IPS DF 4.7 (cell line): Measurements from ENCODE around the gene ARHGAP24.
"Not testable (repeated sequence)": the region's sequence is repeated elsewhere in the genome, so short reads cannot be mapped to it uniquely, and the experiment has no call there.

Experiments
- DNase-seq: peaks from one replicate; pipeline ENCODE4 v3.0.0-alpha.2; 2013; ENCODE audit warnings: low spot score; ENCODE audit errors: extremely low read depth

ARHGAP24 gene

DNA sequence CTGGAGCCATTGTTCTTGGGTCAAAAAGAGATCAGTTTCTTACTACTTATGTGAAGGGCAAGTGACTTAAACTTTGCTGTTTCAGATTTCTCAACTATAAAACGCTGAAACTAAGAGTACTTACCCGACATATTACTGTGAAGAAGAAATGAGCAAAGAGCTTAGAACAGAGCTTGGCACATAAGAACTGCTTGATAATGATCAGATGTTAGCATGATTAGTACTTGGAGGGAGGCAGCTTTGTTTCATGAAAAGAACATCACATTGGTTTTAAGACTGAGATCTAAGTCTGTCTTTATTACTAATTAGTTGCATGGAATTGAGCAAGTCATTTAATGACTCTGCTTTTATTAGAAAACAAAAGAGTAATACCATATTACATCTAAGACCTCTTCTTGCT, 169.1 kb downstream of the ARHGAP24 start:
- no peak for DNase-seq

DNA sequence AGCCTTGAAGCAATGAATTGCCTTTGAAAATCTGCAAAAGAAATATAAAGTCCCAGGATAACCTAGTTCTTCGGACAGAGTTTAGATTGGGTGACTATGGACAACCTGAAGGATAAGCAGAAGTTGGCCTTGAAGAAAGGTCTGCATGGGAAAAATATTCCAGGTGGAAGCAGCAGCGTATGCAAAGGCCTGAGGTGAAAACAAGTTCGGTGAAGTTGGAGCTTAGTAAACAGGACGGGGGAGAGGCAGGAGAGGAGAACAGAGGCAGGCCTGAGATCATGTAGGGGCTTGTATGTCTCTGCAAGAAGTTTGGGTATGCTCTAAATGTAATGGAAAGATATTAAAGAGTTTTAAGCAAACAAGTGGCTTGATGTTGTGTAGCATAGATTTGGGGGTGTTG, 176.0 kb downstream of the ARHGAP24 start:
- no peak for DNase-seq

DNA sequence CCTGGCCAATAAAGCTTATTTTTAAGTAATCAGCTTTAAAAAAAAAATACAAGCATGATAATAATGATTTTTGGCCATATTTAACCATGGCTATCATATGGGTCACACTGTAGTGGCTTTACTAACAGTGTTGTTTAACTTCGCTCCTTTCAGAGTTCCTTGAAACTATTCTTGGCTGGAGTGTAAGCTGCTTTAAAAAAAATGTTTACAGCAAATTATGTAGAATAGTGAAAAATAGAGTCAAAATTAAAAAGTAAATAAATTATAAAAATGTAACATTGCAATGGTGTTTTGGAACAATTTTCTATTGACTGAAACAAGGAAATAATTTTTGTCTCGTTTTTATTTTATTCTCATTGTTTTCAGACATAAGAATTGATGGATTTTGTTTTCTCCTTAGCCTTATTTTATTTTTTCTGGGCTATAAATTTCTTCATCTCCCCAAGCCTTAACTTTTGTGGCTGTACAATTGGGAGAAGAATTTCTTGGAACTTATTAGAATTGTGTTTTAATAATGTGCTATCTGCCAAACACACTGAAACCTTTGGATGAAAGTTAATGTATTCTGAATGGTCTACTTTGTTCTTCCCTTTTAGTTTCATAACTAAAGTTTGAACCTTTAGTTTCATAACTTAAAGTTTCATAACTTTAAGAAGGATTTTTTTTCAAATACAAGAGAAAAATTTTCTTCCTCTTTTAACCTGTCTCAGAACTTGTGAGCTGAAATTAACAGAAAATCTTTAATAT, 182.0 kb downstream of the ARHGAP24 start:
- DNase-seq = no peak

DNA sequence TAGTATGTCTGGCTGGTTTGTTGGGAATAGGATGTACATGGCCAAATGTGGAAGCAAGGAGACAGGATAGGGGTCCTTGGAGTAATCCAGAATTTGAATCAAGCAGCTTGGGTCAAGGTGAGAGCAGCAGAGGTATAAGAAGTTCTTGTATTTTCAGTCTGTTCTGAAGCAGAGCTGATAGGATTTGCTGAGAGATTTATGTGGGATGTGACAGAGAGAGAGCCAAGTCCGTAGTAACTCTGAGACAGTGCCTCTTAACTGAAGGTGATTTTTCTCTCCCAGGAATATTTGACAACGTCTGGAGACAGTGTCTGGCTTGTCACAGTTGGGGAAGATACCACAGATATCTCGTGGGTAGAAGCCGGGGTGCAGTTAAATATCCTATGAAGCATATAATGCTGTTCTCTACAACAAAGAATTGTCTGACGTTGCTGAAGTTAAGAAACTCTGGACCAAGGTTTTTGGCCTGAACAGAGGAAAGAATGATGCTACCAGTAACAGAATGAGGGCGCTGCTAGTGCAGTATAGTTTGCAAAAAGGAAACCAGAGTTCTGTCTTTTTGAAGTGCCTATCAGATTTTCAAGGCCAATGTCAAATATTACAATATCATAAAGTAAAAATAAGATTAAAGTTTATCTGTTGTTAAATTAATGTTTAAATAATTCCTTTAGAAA, 184.0 kb downstream of the ARHGAP24 start:
- no peak for DNase-seq

DNA sequence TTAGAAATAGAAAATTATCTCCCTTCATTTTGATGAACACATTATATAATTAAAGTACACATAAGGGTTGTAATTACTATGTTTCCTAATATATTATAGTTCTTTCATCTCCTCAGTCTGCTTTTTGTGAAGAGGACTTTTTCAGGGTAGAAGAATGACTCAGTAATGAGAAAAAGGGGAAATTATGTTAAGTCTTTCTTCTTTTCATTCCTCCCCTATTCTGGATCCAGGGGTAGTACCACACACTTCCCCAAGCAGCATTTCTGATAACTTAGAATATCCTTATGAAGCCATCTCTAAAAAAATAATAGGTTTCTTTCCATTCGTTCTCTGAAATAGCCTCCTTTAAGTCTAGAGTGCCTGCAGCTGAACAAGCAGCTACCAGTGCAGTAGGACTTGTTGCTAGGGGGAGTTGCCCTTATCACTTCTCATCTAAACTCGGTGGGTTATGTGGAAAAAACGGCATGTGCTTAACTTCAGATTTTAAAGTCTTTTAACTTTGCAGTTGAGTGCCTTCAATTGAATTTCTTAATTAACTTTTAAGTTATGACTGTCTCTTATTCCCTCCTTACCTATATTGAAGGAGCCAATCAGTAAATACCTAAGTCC, 184.8 kb downstream of the ARHGAP24 start:
- DNase-seq = no peak

DNA sequence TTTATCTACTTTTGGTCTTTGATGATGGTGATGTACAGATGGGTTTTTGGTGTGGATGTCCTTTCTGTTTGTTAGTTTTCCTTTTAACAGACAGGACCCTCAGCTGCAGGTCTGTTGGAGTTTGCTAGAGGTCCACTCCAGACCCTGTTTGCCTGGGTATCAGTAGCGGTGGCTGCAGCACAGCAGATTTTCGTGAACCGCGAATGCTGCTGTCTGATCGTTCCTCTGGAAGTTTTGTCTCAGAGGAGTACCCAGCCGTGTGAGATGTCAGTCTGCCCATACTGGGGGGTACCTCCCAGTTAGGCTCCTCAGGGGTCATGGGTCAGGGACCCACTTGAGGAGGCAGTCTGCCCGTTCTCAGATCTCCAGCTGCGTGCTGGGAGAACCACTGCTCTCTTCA, 191.7 kb downstream of the ARHGAP24 start:
- DNase-seq = not testable (repeated sequence)

DNA sequence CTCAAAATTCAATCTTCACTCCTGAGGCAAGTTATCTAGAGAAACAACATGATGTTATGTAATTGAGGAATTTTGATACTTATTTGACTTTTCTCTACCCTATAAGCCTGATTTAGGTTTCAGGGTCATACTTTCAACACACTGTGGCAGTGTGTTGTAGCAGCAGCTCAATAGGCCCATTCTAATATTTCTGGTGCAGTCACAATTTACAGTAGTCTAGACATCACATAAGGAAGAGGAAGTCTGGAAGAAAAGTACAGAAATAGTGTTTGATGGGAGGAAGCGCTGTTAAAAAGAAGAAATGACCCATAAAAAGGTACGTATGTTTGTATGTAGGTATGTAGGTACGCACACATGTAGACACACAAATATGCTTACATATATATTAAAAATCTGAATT, 194.3 kb downstream of the ARHGAP24 start:
- no peak for DNase-seq

DNA sequence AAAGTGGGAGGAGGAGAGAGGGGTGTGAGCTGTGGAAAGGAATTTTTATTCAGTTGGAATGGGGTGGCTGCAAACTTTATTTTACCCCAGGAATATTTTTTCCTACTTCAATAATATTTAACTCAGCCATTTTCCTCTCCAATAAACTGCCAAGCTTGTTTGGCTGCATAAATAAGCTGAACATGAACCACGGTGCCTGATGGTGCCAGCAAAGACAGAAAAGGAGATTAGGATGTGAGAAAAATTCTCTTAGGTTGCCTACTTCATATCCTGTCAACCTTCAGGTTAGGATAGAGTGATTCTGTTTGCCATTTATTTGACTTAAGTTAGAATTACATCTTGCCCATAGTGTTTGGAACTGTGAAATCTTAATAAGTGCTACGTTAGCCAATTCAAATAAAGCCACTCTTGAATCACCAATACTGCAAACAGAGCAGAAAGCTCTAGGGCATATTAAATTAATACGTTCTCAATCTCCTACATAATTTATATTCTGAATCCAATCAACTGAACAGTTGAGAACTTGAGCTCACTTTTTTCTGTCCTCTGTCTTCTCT, 195.1 kb downstream of the ARHGAP24 start:
- DNase-seq = no peak

DNA sequence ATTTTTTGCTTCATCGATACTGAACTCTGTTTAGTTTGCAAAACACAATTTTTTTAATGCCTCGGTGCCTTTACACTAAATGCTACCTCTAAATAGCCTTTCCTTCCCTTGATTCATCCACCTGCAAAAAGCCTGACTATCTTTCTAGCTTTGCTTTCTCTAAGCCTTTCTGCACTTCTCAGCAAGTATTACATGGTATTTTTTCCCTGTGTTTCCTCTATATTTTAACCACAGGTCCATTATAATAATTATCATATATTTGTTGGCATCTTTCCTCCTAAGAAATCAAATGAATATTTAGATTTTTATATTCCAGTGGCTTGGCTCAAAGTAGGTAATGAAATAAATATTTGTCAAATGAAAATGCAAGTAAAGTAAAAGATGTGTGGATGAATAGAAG, 196.2 kb downstream of the ARHGAP24 start:
- DNase-seq = no peak

DNA sequence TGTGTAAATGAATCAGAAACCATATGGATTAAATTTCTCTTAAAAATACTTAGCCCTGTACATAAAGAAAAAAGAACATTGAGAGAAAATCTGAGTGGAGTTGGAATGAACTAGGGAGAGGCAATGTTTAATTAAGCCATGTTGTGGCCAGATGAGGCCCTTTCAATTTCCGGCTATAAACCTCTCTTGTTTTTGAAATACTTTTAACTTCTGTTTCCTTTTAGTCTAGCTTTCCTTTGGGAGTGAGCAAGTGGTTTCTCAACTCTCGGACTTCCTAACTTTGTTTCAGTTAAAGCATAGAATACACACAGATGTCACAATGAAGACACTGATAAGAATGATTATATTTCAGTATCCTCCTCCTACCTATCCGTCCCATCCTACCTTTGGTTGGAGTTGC, 197.2 kb downstream of the ARHGAP24 start:
- DNase-seq = no peak

DNA sequence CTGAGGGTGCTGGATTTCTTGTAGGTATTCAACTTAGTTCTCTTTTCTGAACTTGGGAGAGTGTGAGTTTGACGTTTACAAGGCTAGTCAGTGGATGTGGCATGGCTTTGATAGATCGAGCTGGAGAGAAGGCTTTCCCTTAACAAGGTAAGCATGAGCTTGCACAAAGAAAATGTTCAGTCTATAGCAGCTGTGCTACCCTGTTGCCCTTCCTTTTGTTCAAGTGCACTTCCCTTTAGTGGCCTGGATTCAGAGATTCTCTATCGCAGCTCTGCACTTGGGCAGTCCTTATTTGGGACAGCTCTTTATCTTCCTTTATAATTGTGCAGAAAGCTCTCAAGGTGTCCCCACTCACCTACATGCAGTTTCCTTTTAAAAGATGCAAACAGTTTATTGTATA, 198.0 kb downstream of the ARHGAP24 start:
- no peak for DNase-seq

DNA sequence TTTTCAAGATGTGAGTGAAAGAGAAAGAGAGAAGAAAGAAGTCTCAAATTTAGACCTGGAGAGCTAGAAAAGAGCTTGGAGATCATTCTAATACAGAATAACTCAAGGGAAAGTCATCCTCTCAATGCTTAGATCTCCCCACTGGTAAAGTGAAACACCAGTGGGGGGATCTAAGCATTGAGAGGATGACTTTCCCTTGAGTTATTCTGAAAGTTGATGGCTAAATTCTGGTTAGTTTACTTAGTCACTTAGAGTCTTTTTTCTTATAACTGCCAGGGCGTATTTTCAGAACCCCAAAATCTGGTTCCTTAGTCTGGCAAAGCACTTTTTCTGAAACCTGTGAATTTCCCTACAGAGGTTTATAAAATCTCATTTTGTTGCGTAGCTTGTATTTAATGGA, 198.6 kb downstream of the ARHGAP24 start:
- DNase-seq = no peak

DNA sequence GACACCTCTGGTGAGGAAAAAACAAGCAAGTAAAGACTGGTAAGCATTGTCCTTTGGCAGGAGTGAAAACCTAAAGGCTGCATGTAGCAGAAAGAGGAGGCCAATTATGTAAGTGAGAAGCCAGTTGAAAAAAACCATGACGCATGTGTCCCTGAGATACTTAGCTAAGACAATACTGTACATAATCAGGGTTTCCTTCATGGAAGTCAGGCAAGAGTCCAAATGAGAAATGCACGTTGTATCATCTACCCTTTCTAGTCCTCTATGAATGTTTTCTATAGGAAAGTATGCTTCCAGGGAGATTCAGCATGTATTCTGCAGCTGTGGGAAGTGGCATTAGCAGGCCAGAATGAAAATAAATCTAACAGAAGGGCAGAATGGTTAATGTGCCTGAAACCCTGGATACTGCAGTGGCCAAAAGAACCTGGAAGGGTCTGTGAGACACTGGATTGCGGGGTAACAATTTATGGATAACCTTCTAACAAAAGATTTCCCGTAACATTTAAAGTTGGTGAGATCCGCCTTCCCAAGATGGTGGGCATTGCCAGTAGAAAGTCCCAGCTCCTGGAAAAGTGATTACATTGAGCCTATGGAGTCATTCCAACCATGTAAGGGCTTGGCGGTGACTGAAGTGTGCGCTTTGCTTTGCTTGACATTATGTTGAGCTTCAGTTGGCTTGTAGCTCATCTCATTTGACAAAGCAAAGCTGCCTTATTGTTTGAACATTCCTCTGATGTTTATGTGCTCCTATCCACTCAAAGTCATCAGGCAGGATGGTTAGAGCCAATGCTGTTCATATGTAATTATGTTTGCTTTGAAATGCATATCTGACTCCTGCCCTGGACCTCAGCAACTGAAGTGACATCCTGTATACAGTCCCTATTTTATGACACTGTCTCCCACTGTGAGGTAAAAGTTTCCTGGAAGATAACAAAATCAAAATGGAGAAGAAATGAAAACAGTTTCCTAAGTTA, 200.4 kb downstream of the ARHGAP24 start:
- no peak for DNase-seq

DNA sequence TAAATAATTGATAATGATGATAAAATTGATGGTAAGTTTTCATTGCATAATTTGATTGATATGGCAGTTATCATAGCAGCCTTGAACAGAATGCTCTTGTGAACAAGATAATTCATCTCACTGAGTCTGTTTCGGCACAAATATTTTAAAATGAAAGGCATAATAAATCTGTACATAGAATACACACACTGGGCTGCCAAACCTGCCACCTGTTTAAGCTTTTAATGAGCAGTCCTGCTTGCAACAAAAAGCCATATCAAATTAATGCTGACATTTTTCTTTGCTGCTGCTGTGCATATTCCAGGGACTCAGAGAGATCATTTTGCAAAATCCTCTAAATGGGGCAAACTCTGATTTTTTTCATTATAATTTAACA, 201.1 kb downstream of the ARHGAP24 start:
- no peak for DNase-seq

DNA sequence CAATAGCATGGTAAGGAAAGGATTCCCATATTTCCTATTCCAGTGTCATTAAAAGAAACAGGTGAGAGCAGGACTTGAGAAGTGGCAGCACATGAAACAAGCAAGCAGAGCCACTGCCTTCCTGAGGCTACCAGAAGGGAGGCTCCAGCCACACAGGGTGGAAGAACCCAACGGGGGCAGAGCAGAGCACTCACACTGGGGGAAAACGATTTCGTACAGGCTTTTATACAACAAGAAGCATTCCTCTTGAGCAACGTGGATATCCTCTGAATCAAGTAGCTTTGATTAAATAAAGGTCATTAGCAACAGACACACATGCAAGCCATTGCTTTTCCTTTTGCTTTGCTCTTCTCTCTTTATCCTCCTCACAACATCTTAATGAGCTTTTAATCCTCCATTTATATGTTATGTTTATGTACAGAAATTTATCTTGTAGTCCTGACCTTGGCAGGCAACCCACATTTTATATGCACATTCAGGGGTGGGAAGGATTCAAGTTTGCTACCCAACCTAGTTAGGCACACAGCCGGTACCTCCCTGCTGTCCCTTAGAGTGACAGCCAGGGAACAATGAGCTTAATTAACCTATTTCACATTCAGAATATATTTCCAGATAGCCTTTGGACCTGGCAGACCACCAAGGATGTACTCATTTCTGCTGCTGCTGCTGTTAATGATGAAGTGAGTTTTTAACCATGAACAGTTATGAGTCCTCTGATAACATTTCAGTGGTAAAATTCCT, 202.1 kb downstream of the ARHGAP24 start:
- DNase-seq = no peak

DNA sequence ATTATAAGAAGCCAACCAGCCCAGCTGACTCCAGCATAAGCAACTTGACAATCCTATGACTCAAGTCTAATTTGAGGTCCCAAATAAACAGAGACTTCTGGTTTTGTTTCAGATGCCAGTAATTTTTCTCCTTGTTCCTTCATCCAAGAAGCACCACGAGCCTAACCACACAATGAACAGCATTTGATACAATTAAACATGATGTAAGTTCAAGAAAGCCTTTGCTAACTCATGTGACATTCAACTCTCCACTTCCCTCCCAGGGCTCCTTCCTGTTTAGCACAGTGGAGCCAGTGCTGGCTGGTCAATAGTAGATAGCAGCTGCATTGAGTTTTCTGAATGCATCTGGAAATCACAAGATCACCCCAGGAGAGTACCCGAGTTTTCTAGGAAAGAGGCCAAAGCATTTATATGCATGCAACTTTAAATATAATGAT, 206.3 kb downstream of the ARHGAP24 start:
- no peak for DNase-seq

DNA sequence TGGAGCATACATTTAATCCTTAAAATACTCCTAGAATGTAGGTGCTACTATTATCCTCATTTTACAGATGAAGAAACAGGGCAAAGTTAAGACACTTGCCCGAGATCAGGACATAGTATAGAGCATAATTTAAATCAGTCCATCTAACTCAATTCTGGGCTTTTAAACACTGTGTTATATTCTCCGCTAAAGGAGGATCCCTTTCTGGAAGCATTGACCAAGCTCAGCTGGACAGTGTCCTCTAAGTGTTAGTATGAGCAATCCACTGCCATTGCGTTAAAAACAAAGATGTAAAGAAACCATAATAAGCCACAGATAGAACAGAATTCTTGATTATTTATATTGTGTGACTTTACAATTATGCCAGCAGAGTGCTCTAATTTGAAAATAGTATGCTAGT, 207.0 kb downstream of the ARHGAP24 start:
- no peak for DNase-seq

DNA sequence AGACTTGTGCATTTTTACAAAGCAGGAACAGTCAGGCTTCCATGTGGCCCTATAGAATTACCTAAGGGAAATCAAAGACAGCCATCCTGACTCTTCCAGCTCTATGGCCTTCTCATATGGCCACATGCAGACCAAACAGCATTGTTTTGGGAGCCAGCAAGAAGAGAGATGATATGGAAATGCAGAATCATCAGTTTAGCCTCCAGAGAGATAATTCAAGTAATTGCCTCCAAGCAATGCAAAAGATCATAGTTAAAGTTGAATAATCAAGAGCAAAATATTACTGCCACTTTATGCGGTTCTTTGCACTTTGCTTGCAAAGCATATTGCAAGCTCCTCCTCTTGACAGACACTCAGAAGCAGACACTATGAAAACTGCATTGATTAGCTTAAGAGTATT, 207.4 kb downstream of the ARHGAP24 start:
- no peak for DNase-seq

DNA sequence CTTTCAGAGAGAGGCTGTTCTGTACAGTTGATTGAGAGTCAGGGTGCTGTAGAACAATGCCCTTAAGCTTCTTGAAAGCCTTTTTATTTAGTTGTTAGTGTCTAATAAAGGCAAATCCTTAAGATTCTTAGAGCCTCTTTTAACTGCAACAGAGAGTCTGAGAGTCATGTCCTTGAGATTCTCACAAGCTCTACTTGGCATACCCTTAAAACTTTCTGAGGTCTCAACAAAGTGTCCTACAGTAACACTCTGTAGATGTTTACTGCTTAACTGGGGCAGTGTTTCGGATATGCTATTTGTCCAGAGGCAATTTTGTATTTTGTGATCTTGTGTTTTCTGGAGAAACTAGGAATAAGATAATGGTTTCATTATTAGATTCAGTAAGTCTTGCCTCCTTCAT, 209.7 kb downstream of the ARHGAP24 start:
- DNase-seq = no peak

DNA sequence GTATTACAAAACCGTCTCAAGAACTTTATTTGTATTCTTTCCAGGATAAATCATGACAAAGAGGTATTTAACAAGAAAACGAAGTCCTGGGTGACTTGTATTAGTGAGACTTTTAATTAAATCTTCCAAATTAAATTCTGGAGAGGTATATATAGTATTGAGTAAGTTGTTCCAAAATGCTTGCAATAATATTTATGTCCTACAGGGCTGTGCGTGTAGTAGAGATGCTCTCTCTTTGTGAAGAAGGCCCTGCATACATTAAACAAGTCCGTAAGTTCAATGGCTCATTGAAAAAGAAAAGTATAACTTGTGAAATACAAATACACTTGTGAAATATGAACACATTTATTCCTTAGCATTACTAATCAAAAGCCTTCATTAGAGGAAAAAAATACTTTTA, 211.4 kb downstream of the ARHGAP24 start:
- no peak for DNase-seq
